ENCODE data around the gene FOXD2.

DNA sequence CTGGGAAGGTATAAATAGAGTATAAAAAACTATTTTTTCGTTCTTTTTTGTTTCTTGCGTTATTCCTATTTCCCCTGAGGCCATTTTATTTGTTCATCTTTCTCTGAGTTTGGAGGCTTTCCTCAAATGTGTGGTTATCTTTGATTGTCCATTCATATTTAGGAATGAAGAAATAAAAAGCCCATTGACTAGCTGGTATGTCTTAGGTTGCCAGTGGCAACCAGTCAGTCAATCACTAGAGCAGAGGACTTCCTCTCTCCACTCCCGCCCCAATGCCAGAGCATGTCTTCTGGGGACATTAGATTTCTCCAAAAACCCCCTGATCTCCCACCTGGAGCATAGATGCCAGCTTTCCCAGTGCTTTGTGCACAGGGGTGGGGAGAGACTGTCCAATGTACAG is 42.4 kb upstream of the FOXD2 start:
- TF ChIP-seq, protein P1, sequence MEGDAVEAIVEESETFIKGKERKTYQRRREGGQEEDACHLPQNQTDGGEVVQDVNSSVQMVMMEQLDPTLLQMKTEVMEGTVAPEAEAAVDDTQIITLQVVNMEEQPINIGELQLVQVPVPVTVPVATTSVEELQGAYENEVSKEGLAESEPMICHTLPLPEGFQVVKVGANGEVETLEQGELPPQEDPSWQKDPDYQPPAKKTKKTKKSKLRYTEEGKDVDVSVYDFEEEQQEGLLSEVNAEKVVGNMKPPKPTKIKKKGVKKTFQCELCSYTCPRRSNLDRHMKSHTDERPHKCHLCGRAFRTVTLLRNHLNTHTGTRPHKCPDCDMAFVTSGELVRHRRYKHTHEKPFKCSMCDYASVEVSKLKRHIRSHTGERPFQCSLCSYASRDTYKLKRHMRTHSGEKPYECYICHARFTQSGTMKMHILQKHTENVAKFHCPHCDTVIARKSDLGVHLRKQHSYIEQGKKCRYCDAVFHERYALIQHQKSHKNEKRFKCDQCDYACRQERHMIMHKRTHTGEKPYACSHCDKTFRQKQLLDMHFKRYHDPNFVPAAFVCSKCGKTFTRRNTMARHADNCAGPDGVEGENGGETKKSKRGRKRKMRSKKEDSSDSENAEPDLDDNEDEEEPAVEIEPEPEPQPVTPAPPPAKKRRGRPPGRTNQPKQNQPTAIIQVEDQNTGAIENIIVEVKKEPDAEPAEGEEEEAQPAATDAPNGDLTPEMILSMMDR (IDR thresholded peaks at IDR 0.05; ENCODE audit: insufficient read depth, low read depth, low read length), result no peak
- no peak for TF ChIP-seq EZH2 (IDR thresholded peaks at IDR 0.05; ENCODE audit: insufficient read depth, low read length)

All from astrocyte (in vitro differentiated cells and primary cell).